ENCODE data around the gene CYP2A6.
A peak's percentile ranks its signal among the peaks of the same experiment; 100 is the strongest.

GRCh38 chr19:40807147-40808020 is 42.9 kb downstream of the CYP2A6 start:
- TF ChIP-seq CTCF (IDR thresholded peaks at IDR 0.05) (peak in 5 of 6 experiments; percentile 0 to 17 (median 9)), POLR2A (IDR thresholded peaks at IDR 0.05) (no peak)

All from adrenal gland (tissue), 5 donors.